ENCODE measurements around the gene ASIC2.

The ASIC2 gene

GRCh38 chr17:33292981-33293867, at the start of gene ASIC2:
Gene ASIC2 (minus strand): TSS chr17:33293295.
- peak; percentile 78 for DNase-seq (ENCODE audit: low spot score)

GRCh38 chr17:33342025-33342424, 48.9 kb upstream of the ASIC2 start:
- DNase-seq (ENCODE audit: low spot score): no peak

- no peak for DNase-seq (ENCODE audit: low spot score)
Observed at GRCh38 chr17:33338242-33338641, 45.1 kb upstream of the ASIC2 start.

- no peak for DNase-seq (ENCODE audit: low spot score)
Observed at GRCh38 chr17:33335491-33336173, 42.5 kb upstream of the ASIC2 start.

GRCh38 chr17:33334703-33335102, 41.6 kb upstream of the ASIC2 start:
- no peak for DNase-seq (ENCODE audit: low spot score)

GRCh38 chr17:33330877-33331276, 37.8 kb upstream of the ASIC2 start:
- no peak for DNase-seq (ENCODE audit: low spot score)

GRCh38 chr17:33328129-33328528, 35.0 kb upstream of the ASIC2 start:
- DNase-seq (ENCODE audit: low spot score): peak; percentile 15

GRCh38 chr17:33324736-33325135, 31.6 kb upstream of the ASIC2 start:
- no peak for DNase-seq (ENCODE audit: low spot score)

GRCh38 chr17:33322063-33322462, 29.0 kb upstream of the ASIC2 start:
- no peak for DNase-seq (ENCODE audit: low spot score)

GRCh38 chr17:33318241-33318640, 25.1 kb upstream of the ASIC2 start:
- no peak for DNase-seq (ENCODE audit: low spot score)

GRCh38 chr17:33316746-33317145, 23.7 kb upstream of the ASIC2 start:
- DNase-seq (ENCODE audit: low spot score): no peak

- DNase-seq (ENCODE audit: low spot score): no peak
Observed at GRCh38 chr17:33310296-33310695, 17.2 kb upstream of the ASIC2 start.

- DNase-seq (ENCODE audit: low spot score): no peak
Observed at GRCh38 chr17:33303254-33303653, 10.2 kb upstream of the ASIC2 start.

- DNase-seq (ENCODE audit: low spot score): peak; percentile 18
Observed at GRCh38 chr17:33302394-33302793, 9.3 kb upstream of the ASIC2 start.

GRCh38 chr17:33300241-33300640, 7.1 kb upstream of the ASIC2 start:
- no peak for DNase-seq (ENCODE audit: low spot score)

- no peak for DNase-seq (ENCODE audit: low spot score)
Observed at GRCh38 chr17:33299115-33299514, 6.0 kb upstream of the ASIC2 start.

- DNase-seq (ENCODE audit: low spot score): no peak
Observed at GRCh38 chr17:33297643-33298042, 4.5 kb upstream of the ASIC2 start.

GRCh38 chr17:33294994-33295393, 1.9 kb upstream of the ASIC2 start:
- DNase-seq (ENCODE audit: low spot score): no peak

GRCh38 chr17:33292201-33292980, 704 bp downstream of the ASIC2 start:
- DNase-seq (ENCODE audit: low spot score): peak; percentile 62

- peak; percentile 50 for DNase-seq (ENCODE audit: low spot score)
Observed at GRCh38 chr17:33291248-33292200, 1.6 kb downstream of the ASIC2 start.

GRCh38 chr17:33290253-33290652, 2.8 kb downstream of the ASIC2 start:
- no peak for DNase-seq (ENCODE audit: low spot score)

Data from kidney tubule cell (primary cell).